ENCODE results near the gene PANX2.
"Not testable (repeated sequence)": the region's sequence is repeated elsewhere in the genome, so short reads cannot be mapped to it uniquely, and the experiment has no call there.

Gene PANX2

GRCh38 chr22:50199251-50199721, 28.8 kb downstream of the PANX2 start:
- DNase-seq = no peak

- DNase-seq = no peak
Measured at GRCh38 chr22:50199829-50200460, 29.4 kb downstream of the PANX2 start.

DNA sequence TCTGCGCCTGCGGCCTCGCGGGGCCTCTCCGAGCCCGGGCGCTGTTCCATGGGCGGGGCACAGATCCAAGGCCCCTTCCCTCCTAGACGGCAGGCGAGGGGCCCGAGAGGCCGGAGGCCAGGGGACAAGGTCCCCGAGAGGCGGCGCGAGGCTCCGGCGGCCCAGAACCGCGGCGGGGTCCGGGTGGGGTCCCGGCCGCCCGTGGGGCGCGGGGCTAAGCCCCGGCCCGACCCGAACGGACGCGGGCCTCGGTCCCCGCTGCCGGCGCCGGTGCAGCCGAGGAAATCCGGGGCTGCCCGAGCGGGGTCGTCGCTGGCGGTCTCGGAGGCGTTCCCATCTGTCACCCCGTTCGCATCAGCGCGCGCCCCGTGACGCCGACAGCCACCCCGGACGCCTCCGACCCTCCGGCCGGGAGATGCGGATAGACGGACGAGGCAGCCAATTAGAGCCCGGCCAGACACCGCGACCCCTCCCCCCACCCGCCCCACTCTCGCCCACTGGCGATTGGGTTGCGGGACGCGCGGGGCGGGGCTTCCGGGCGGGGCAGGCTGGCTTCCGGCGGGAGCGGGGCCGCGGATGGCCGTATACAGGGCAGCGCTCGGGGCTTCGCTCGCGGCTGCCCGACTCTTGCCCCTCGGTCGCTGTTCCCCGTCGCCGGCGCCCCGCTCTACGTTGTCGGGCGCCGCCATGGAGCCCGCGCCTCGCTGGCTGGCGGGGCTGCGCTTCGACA, 30.1 kb downstream of the PANX2 start, which contains the start of gene SELENOO:
SELENOO (plus strand) TSS at position 551 of the 730 bp plus-strand sequence; CDS start at position 577, 26 bp downstream.
- DNase-seq = peak; percentile 38 to 80

GRCh38 chr22:50201191-50202129, 30.9 kb downstream of the PANX2 start:
- DNase-seq = no peak

DNA sequence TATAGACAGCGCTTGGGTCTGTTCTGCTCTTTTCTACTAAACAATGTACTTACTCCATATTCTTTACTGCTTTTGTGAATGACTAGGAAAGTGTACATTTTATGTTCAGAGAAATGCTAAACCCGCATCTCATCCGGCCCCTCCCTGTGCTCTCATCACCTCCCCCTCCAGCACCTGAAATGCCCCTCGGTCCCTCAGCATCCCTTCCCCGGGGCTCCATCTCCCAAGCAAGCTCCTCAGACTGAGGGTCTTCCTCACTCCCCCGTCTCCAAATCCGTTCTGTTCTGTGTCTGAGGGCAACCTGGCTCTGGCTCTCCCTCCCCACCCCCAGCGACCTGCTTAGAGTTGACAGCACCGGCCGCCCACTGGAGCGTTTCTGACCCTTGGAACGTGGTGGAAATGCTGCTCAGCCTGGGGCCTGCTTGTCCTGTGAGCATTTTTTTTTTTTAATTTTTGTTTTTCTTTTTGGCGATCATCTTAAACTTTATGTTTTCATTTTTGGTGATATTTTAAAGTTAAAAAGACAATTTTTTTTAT, 31.7 kb downstream of the PANX2 start:
- DNase-seq = no peak

DNA sequence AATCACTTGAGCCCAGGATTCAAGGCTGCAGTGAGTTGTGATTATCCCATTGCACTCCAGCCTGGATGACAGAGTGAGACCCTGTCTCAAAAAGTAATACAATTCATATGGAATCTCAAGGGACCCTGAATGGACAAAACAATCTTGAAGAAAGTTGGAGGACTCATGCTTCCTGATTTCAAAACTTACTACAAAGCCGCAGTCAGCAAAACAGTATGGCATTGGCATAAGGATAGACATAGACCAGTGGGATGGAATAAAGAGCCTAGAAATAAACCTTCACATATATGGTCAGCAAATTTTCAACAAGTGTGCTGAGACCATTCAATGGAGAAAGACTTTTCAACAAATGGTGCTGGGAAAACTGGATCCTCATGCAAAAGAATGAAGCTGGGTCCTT, 32.8 kb downstream of the PANX2 start:
- DNase-seq = no peak

GRCh38 chr22:50204571-50204970, 34.0 kb downstream of the PANX2 start:
- DNase-seq = no peak

DNA sequence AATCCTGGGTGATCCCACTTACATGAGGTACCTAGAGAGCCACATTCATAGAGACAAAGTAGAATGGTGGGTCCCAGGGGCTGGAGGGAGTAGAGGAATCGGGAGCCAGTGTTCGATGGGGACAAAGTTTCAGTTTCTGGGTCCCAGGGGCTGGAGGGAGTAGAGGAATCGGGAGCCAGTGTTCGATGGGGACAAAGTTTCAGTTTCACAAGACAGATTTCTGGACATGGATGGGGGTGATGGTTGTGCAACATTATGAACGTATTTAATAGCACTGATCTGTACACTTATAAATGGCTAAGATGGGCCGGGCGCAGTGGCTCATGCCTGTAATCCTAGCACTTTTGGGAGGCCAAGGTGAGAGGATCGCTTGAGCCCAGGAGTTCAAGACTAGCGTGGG, 34.5 kb downstream of the PANX2 start:
- DNase-seq = not testable (repeated sequence)

DNA sequence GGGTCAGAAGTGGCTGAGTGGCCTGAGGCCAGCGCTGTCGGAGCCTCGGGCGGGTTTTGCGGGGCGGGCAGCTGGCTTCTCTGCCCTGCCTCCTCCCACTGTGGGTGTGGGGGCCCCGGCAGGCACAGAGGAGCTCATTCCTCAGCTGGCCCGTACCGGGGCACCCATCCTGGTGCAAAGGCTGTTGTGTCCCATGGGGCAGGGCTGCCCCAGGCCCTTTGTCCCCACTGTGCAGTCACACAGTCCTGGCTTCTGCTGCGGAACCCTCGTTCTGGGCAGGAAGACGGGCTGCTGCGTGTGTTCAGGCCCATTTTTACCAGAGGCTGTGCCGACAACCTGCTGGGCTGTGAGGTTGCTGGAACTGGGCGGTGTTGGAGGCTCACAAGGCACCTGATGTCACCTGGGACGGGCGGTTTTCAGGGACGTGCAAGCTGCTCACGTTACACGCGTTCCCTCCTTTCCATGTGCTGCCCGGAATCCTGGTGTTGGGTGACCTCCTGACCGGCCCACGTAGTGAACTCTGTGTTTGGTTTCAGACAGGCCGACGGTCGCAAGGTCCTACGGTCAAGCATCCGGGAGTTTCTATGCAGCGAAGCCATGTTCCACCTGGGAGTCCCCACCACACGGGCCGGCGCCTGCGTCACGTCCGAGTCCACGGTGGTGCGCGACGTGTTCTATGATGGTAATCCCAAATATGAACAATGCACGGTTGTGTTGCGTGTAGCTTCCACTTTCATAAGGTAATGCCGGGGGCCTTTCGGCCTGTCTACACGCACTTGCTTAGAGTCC, 35.4 kb downstream of the PANX2 start:
- no peak for DNase-seq

GRCh38 chr22:50206599-50206998, 36.1 kb downstream of the PANX2 start:
- no peak for DNase-seq

DNA sequence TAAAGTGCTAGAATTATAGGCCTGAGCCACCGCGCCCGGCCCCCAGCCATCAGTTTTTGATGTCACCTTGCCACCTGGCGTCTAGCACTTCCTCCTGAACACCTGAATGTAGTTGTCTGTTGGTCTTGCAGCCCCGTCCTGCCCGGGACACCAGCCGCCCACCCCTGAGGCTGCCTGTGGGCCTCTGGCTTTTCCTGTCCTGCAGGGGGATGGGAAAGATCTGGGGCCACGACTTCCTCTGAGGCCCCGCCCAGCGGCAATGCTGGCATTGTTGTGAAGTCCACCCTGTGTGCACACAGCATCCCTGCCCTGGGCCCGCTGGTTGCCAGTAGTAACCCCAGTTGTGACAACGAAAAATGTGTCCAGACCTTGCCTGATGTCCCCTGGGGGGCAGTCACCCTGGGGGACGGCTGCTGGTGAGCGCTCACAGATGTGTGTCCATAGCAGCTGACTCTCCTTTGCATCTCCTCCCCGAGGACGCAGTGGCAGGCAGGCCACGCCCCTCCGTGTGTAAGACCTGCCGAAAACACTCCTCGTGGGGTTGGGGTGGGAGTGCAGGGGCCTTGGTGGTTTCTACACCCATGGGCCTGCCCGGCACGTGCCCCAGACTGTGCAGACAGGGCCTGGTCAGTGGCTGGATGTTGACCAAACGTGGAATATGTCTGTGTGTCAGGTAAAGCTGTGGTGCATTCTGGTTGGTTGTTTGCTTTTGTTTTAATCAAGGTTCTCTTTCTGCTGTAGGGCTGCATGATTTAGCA, 37.0 kb downstream of the PANX2 start:
- DNase-seq = no peak

- DNase-seq = no peak
Measured at GRCh38 chr22:50208430-50208938, 38.0 kb downstream of the PANX2 start.

GRCh38 chr22:50208939-50209892, 38.7 kb downstream of the PANX2 start:
- no peak for DNase-seq

GRCh38 chr22:50209893-50210292, 39.4 kb downstream of the PANX2 start:
- peak in 1 of 2 experiments; percentile 17 for DNase-seq

GRCh38 chr22:50210378-50211139, 40.0 kb downstream of the PANX2 start:
- DNase-seq = no peak

DNA sequence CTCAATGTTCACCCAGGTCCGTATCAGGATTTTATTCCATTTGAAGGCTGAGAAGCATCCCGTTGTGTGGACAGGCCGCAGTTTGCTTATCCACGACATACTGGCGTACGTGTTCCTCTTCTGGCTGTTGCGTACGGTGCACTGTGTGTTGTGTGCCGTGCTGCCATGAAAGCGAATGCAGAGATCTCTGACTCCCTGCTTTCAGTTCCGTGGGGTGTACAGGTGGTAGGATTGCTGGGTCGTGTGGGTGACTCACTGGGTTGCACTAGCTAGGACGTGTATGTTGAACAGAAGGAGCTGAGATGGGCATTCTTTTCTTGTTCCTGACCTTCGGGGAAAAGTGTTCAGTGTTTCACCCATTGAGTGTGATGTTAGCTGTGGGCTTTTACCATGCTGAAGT, 40.6 kb downstream of the PANX2 start:
- DNase-seq = no peak

GRCh38 chr22:50213263-50213662, 42.7 kb downstream of the PANX2 start:
- no peak for DNase-seq

- DNase-seq = no peak
Measured at GRCh38 chr22:50215297-50216054, 44.9 kb downstream of the PANX2 start.

Data from SW 1271 (cell line).